Activated naive CD8-positive, alpha-beta T cell treated with anti-CD3 and anti-CD28 coated beads for 36 hours (primary cell): ENCODE measurements around the gene ZDHHC7. TPM values are rescaled to one million over a fixed set of nuclear protein-coding genes. Genes with fewer than 3 reads are reported as not detected.
A peak's percentile ranks its signal among the peaks of the same experiment; 100 is the strongest.

Source experiments
- DNase-seq: peaks from one replicate; pipeline ENCODE4 v3.0.0; 2021
- H3K27ac Mint-ChIP-seq: one replicate; pipeline ENCODE4 v1.8.0; 2022; ENCODE audit warnings: mild to moderate bottlenecking, moderate library complexity, mixed read lengths
- H3K27me3 Mint-ChIP-seq: one replicate; pipeline ENCODE4 v1.8.0; 2022; ENCODE audit warnings: mild to moderate bottlenecking, mixed read lengths
- H3K36me3 Mint-ChIP-seq: one replicate; pipeline ENCODE4 v1.8.0; 2021; ENCODE audit warnings: mild to moderate bottlenecking, mixed read lengths
- H3K4me1 Mint-ChIP-seq: one replicate; pipeline ENCODE4 v1.8.0; 2021; ENCODE audit warnings: mixed read lengths
- H3K4me3 Mint-ChIP-seq: one replicate; pipeline ENCODE4 v1.8.0; 2022; ENCODE audit warnings: mild to moderate bottlenecking, moderate library complexity, mixed read lengths
- H3K9me3 Mint-ChIP-seq: one replicate; pipeline ENCODE4 v1.8.0; 2022; ENCODE audit warnings: mixed read lengths
- total RNA-seq, 2 experiments: library from RNA; stranded (reverse); gene quantifications; one replicate each; pipeline ENCODE4 v1.2.3, GENCODE V29; 2021

ZDHHC7 gene
- total RNA-seq, 2 experiments from 2014 or later, result 27.4 to 30.0 TPM

DNA sequence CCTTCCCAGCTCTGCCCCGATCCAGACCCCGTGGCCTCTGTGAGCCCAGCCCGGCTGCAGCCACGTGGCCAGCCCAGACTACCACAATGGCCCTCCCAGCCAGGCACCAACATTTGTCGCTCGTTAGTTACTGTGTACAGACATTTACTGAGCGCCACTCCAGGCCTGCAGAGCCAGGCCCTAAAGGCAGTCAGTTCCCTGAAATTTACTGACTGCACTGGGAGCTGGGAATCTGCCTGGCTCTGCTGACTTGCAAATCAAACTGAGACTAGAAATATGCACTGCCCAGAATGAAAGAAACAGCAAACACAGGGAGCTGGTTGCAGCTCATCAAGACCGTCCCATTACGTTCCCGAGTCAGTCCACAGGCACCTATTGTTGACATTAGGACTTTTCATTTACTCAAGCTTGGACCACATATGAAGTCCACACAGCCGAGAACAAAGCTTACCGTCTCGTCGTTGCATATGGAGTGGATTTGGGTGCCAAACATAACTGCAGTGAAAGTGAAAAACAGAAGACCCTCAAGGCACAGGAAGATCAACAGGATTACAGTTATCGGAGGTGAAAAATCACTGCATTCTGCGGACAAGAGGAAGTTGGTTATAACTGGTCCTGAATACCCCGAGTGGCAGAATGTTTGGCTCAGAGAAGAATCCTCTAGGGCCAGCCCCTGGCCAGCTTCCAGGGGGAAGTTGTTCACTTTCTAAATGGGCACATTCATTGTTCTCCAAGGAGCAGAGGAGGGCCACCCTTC lies 34.5 kb downstream of the ZDHHC7 start:
- Mint-ChIP-seq H3K4me1 (no peaks in the 10 kb centered on the region), H3K27ac (no peak overlapping the region), H3K27me3 (no peaks in the 10 kb centered on the region), H3K4me3 (no peak overlapping the region), H3K36me3 (peaks cover 11% of the 10 kb centered on the region), H3K9me3 (no peaks in the 10 kb centered on the region)
- no peak for DNase-seq

DNA sequence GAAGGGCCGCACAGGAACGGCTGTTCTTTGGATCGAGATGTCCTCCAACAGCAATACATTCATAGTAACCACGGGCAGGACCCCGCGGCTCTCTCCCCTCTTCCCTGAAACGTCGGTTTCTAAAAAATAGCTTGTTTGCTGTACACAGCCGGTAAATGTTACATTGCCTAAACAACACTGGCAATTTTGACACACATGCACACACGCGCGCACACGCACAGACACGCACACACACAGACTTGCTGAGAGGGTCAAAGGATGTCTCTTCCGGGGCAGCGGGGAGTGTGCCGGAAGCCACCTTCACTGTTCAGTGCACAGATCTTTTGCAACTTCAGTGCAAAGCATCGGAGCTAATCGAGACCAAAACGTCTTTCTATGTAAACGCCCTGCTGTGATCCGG lies 35.8 kb downstream of the ZDHHC7 start:
- peaks cover 8% of the 10 kb centered on the region for H3K36me3 Mint-ChIP-seq
- no peaks in the 10 kb centered on the region for H3K4me1 Mint-ChIP-seq
- H3K27ac Mint-ChIP-seq, result no peak overlapping the region
- no peaks in the 10 kb centered on the region for H3K27me3 Mint-ChIP-seq
- no peak for DNase-seq
- H3K9me3 Mint-ChIP-seq, result no peaks in the 10 kb centered on the region
- H3K4me3 Mint-ChIP-seq, result no peak overlapping the region

DNA sequence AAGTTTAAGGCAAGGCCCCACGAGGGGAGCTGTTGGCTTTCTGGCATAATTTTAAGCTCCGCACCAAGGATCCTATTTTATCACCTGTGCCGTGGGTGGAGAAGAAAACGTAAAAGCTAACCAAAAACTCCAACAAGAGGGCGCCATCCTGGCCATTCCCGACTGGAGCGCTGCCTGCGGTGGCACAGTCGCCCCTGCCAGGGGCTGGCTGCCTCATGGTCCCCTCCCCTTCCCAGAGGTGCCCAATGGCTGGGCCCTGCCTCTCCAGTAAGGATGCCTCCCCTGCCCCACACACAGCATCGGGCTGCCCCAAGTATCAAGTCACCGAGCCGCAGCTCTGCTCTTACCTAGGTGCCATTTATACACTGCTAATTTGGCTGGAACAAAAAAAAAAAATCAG lies 36.3 kb downstream of the ZDHHC7 start:
- H3K27ac Mint-ChIP-seq, result no peak overlapping the region
- no peak for DNase-seq
- no peak overlapping the region for H3K4me3 Mint-ChIP-seq
- H3K4me1 Mint-ChIP-seq, result no peaks in the 10 kb centered on the region
- H3K9me3 Mint-ChIP-seq, result no peaks in the 10 kb centered on the region
- no peaks in the 10 kb centered on the region for H3K27me3 Mint-ChIP-seq
- peaks cover 8% of the 10 kb centered on the region for H3K36me3 Mint-ChIP-seq

DNA sequence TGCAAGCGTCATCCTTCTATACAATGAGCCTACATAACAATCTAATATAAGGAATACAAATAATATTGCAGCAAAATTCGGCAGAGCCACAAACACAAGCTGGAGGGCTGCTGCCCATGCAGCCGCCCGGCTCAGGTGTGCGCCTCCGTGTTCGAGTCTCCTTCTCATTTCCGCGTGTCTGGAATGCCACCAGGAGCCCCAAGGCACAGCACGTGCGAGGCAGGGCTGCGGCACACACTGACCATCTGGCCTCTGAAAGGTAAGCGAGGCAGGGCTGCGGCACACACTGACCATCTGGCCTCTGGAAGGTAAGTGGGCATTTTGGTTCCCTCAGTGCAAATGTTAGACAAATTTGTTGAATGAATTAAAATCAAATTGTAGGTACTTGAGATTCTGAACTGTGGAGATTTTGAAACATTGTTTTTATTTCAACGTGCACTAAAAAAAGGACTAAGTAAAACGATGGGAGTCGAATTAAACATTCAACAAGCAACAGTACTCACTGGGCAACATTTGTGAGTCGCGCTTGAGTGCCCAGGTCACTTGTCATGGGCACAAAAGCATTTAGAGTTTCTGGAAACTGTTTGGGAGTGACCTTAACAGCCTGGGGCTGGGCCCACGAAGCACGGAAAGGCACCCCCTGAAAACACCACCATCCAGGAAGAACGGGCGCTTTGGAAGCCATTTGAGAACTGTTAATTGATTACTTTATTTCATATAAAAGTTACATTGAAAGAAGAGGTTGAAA lies 37.4 kb downstream of the ZDHHC7 start:
- H3K27me3 Mint-ChIP-seq, result no peaks in the 10 kb centered on the region
- peaks cover 1% of the 10 kb centered on the region for H3K4me1 Mint-ChIP-seq
- no peaks in the 10 kb centered on the region for H3K9me3 Mint-ChIP-seq
- no peak overlapping the region for H3K4me3 Mint-ChIP-seq
- DNase-seq, result no peak
- H3K27ac Mint-ChIP-seq, result no peak overlapping the region
- H3K36me3 Mint-ChIP-seq, result peaks cover 5% of the 10 kb centered on the region

DNA sequence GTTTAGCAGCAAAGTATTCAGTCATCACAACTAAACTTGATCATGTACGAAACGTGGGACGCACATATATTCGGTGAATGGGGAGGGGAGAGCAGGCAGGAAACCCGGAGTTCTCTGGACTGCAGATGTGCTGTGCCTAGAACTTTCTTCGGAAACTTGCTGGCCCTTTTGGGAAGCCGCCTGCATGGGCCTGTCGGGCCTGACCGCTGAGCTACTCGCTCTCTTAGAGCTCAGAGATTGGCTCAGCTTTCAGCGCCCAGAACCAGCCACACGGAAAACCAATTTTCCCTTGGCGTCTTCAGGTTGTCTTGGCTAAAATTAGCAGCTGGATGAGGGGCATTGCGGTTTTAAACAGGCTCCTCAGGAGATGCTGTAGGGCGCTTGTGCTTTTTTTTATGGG lies 38.1 kb downstream of the ZDHHC7 start:
- Mint-ChIP-seq H3K4me3 (no peak overlapping the region), H3K9me3 (no peaks in the 10 kb centered on the region), H3K36me3 (peaks cover 5% of the 10 kb centered on the region), H3K4me1 (peaks cover 1% of the 10 kb centered on the region), H3K27ac (no peak overlapping the region), H3K27me3 (no peaks in the 10 kb centered on the region)
- no peak for DNase-seq

DNA sequence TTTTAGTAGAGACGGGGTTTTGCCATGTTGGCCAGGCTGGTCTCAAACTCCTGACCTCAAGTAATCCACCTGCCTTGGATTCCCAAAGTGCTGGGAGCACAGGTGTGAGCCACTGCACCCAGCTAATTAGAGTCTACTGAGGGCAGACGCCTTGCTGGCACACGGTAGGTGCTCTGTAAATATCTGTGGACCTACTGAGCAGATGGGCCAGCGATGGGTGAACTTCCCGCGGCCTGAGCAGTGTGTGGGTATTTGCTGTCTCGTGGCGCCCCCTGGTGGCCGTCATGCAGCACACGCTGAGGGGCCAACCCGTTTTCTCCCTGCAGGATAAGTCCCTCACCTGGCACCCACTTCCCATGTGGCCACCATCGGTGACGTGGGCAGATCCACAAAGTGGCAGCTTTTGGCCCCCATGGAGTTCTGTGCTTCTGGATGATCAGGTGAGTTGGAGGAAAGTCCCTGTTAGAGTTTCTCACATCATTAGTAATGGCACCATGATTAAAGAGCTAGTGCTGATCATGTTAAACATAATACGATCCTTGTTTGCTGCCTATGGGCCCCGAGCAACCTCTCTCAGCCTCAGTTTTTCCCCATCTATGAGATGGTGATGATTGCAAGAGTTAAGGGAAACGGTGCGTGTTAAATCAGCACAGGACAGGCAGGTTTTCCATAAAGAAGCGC lies 40.7 kb downstream of the ZDHHC7 start:
- peaks cover 5% of the 10 kb centered on the region for H3K36me3 Mint-ChIP-seq
- DNase-seq, result peak; percentile 72
- peaks cover 1% of the 10 kb centered on the region for H3K4me1 Mint-ChIP-seq
- no peak overlapping the region for H3K27ac Mint-ChIP-seq
- no peaks in the 10 kb centered on the region for H3K27me3 Mint-ChIP-seq
- no peaks in the 10 kb centered on the region for H3K9me3 Mint-ChIP-seq
- H3K4me3 Mint-ChIP-seq, result no peak overlapping the region

DNA sequence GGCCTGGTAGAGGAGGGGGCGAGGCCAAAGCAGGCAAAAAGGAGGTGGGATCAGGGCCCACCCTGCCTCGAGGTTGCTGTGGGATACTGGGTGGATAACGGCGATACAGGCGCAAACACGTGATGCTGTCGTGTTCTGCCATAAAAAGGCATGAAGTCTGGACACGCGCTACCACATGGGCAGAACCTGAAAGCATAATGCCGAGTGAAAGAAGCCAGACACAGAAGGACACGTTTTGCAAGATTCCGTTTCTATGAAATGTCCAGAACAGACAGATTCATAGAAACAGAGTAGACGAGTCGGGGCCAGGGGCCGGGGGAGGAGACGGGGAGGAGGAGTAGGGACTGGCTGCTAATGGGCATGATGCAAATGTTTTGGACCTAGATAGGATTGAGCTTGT lies 43.5 kb downstream of the ZDHHC7 start:
- Mint-ChIP-seq H3K36me3 (no peaks in the 10 kb centered on the region), H3K27ac (no peak overlapping the region), H3K4me1 (peaks cover 1% of the 10 kb centered on the region), H3K27me3 (no peaks in the 10 kb centered on the region), H3K4me3 (no peak overlapping the region), H3K9me3 (no peaks in the 10 kb centered on the region)
- DNase-seq, result no peak

DNA sequence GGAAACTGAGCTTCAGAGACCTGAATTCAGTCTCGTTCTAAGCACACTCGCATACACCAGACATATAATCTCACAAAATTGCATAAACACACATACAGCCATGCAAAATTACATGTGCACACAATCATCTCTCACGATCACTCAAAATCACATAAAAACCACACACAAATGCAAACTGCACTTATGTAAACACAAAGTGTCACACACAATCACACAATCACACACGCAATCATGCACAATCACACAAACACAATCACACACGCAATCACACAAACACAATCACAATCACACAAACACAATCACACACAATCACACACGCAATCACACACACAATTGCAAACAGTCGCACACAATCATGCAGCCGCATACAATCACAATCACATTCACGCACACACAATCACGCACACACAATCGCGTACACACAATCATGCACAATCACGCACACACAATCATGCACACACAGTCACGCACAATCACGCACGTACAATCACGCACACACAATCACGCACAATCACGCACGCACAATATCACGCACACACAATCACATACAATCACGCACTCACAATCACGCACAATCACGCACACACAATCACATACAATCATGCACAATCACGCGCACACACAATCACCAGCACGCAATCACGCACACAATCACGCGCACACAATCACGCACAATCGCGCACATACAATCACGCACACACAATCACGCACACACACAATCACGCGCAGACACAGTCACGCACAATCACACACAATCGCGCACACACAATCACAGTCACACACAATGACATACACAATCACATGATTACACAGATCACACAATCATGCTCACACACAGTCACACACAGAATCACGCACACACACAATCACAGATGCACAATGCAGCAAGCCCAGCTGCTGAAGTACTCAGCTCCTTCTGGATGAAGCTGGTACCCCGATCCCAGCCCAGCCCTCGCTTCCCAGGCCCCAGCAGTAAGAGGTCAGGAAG lies 45.6 kb downstream of the ZDHHC7 start:
- Mint-ChIP-seq H3K27me3 (no peaks in the 10 kb centered on the region), H3K4me1 (peaks cover 1% of the 10 kb centered on the region), H3K27ac (no peak overlapping the region)

DNA sequence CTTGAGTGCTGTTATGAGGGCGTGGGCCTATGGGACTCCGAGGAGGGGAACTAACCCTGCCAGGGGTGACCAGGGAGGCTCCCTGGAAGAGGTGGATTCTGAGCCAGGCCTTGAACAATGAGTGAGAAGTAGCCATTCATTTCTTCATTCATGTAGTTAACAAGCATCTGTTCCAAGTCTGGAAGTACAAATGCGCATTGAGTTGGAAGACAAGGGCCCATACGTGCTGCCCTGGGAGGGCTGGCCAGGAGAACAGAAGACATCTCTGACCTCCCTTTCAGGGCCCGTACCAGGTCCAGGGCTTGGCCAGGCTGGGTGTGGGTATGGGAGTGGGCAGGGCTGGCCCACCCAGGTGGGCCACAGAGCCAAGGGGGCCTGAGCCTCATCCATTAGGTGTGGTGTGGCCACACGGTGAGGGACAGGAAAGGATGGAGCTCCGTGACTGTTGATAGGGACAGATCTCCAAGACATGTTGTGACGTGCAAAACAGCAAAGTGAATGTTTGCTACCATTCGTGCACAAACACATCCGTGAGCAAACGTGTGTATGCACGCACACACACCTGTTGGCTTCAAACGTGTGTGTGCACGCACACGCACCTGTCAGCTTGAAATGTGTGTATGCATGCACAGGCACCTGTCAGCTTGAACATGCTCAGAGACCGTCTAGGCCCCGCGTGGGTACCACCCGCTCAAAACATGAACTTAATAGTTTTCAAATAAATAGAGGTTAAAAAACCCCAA lies 46.8 kb downstream of the ZDHHC7 start:
- Mint-ChIP-seq H3K9me3 (no peaks in the 10 kb centered on the region), H3K27me3 (no peaks in the 10 kb centered on the region), H3K4me1 (peaks cover 1% of the 10 kb centered on the region), H3K36me3 (no peaks in the 10 kb centered on the region), H3K4me3 (no peak overlapping the region), H3K27ac (no peak overlapping the region)
- DNase-seq, result no peak

More for the DNA sequence above, 45.6 kb downstream of the ZDHHC7 start:
- H3K36me3 Mint-ChIP-seq, result no peaks in the 10 kb centered on the region
- no peak for DNase-seq
- H3K9me3 Mint-ChIP-seq, result no peaks in the 10 kb centered on the region
- no peak overlapping the region for H3K4me3 Mint-ChIP-seq

DNA sequence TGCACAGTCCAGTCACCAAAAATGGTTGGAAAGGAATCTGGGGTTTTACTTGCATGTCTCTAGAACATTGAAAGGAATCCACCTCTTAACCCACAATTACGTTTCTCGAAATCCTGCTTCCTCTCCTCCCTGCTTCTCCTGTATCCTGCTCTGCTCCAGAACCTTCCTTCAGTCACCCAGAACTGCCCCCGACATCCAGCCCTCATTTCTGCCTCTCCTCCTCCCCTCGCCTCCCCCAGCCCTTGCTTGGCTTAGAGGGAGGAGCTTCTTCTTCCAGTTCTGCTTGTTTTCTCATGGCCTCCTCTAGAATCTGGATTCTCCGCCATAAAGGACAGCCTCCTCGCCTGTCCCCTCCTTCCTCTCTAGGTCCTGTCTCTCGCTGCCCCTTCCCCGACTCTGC lies 48.3 kb downstream of the ZDHHC7 start:
- no peaks in the 10 kb centered on the region for H3K36me3 Mint-ChIP-seq
- DNase-seq, result no peak
- H3K27ac Mint-ChIP-seq, result no peak overlapping the region
- H3K4me3 Mint-ChIP-seq, result no peak overlapping the region
- H3K4me1 Mint-ChIP-seq, result no peaks in the 10 kb centered on the region
- no peaks in the 10 kb centered on the region for H3K27me3 Mint-ChIP-seq
- no peaks in the 10 kb centered on the region for H3K9me3 Mint-ChIP-seq

DNA sequence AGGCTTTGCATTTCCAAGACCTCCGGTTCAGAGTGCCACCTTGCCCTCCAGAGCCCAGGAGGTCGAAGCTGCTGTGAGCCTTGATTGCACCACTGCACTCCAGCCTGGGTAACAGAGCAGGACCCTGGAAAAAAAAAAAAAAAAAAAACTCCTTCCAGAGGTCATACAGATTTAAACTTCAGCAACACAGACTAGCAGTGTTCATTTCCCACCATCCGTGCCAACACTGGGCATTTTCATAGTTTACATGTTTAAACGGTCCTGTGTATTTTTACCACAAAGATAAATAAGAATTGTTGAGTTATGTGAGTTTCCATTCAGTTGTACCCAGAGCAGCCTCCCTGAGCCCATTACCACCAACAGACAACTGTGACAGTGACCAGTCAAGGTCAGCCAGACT lies 50.4 kb downstream of the ZDHHC7 start:
- H3K27ac Mint-ChIP-seq, result no peak overlapping the region
- no peak for DNase-seq
- no peak overlapping the region for H3K4me3 Mint-ChIP-seq
- H3K36me3 Mint-ChIP-seq, result no peaks in the 10 kb centered on the region
- H3K27me3 Mint-ChIP-seq, result no peaks in the 10 kb centered on the region
- H3K4me1 Mint-ChIP-seq, result no peaks in the 10 kb centered on the region
- H3K9me3 Mint-ChIP-seq, result no peaks in the 10 kb centered on the region

DNA sequence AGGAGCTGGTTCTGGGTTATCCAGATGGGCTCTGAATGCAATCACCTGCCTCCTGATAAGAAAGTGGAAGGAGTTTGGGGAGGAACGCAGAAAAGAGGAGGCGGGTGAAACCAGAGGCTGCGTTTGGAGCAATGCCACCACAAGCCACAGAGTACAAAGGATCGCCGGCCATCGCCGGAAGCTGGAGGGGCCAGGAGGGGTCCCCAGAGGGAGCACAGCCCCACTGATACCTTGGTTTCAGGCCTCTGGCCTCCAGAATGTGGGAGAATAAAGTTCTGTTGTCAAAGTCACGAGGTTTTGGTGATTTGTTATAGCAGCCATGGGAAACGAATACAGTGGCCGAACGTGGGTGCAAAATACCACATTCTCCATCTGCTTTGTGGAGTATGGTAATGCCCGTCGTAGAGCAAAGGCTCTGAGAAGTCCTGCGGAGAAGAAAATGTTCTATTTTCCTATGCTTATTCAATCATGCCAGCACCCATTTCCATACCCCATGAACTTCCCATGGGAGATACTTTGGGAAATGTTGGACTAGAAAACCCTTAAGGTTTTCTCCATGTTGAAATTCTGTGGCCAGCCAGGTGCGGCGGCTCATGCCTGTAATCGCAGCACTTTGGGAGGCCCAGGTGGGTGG lies 51.4 kb downstream of the ZDHHC7 start:
- no peak overlapping the region for H3K4me3 Mint-ChIP-seq

DNA sequence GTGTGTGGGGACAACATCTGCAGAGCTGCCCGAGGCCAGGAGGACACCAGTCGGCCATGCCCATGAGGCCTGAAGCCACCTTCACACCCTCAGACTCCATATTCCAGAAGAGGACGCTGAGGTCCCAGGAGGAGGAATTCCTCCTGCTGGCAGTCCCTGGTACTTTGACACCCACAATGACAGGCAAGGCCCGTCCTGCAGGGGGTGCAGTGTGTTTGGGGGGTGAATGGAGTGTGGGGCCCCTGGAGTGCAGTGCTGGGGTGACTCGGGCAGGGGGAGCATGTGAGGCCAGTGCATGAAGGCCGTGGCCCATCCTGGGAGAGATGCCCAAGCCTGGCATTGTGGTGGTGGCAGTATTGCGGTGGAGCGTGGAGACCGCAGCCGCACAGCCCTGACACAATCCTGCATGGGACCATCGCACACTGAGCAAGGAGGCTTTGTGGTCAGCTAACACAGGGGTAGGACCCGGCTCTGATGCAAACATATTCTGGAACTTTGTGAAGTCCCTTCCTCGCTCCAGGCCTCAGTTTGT lies 52.2 kb downstream of the ZDHHC7 start:
- Mint-ChIP-seq H3K27me3 (no peaks in the 10 kb centered on the region), H3K27ac (no peak overlapping the region), H3K36me3 (no peaks in the 10 kb centered on the region), H3K4me3 (no peak overlapping the region), H3K4me1 (no peaks in the 10 kb centered on the region), H3K9me3 (no peaks in the 10 kb centered on the region)
- DNase-seq, result no peak

More for the DNA sequence above, 51.4 kb downstream of the ZDHHC7 start:
- no peaks in the 10 kb centered on the region for H3K27me3 Mint-ChIP-seq
- no peaks in the 10 kb centered on the region for H3K9me3 Mint-ChIP-seq
- no peak for DNase-seq
- H3K4me1 Mint-ChIP-seq, result no peaks in the 10 kb centered on the region
- no peak overlapping the region for H3K27ac Mint-ChIP-seq
- no peaks in the 10 kb centered on the region for H3K36me3 Mint-ChIP-seq
